Effector memory CD4-positive, alpha-beta T cell (primary cell): ENCODE results near the gene KCTD17.

Experiments
- DNase-seq, 3 donors: peaks; one replicate each; pipeline ENCODE4 v3.0.0-alpha.2; 2020
- H3K27ac ChIP-seq: 2 replicates; pipeline ENCODE4 v1.7.0; 2013; ENCODE audit warnings: mild to moderate bottlenecking, low read length, moderate library complexity; ENCODE audit not compliant: insufficient read depth, poor library complexity, severe bottlenecking
- H3K27me3 ChIP-seq: replicated peaks from 2 replicates; pipeline ENCODE4 v1.7.0; 2013; ENCODE audit warnings: mild to moderate bottlenecking, low read length; ENCODE audit not compliant: insufficient read depth, control insufficient read depth, poor library complexity, severe bottlenecking
- H3K36me3 ChIP-seq: 2 replicates; pipeline ENCODE4 v1.7.0; 2013; ENCODE audit warnings: mild to moderate bottlenecking, low read length, moderate library complexity; ENCODE audit not compliant: control insufficient read depth, insufficient read depth
- H3K4me1 ChIP-seq: 2 replicates; pipeline ENCODE4 v1.7.0; 2013; ENCODE audit warnings: low read length, mild to moderate bottlenecking; ENCODE audit not compliant: control insufficient read depth, insufficient read depth, poor library complexity, severe bottlenecking
- H3K4me3 ChIP-seq: 2 replicates; pipeline ENCODE4 v1.7.0; 2013; ENCODE audit warnings: low read length, low read depth, mild to moderate bottlenecking; ENCODE audit not compliant: insufficient read depth, poor library complexity, severe bottlenecking
- H3K9me3 ChIP-seq: 2 replicates; pipeline ENCODE4 v1.7.0; 2013; ENCODE audit warnings: mild to moderate bottlenecking, low read length, moderate library complexity; ENCODE audit not compliant: control insufficient read depth

KCTD17 gene

DNA sequence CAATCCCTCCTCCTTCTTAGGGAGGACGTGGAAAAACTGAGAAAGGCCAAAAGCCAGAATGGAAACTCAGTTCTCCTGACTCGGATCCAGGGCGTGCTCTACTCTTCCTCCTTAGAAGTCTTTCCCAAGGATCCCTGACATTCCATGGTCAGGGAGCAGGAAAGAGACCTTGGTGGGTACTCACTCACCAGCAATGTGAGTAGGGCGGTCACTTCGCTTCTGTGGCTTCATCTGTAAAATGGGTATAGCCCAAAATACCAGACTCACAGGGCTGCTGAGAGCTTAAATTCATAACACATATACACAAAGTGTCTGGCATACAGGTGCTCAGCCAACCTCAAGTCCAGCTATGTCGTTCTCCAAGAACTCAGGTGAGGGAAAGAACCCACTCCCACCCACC, 629 bp upstream of the KCTD17 start:
- Histone ChIP-seq H3K27ac (no peak overlapping the region), H3K4me3 (no peak overlapping the region), H3K36me3 (peaks cover 7% of the 10 kb centered on the region), H3K9me3 (no peaks in the 10 kb centered on the region), H3K4me1 (peaks cover 7% of the 10 kb centered on the region), H3K27me3 (no peaks in the 10 kb centered on the region)
- DNase-seq: no peak

DNA sequence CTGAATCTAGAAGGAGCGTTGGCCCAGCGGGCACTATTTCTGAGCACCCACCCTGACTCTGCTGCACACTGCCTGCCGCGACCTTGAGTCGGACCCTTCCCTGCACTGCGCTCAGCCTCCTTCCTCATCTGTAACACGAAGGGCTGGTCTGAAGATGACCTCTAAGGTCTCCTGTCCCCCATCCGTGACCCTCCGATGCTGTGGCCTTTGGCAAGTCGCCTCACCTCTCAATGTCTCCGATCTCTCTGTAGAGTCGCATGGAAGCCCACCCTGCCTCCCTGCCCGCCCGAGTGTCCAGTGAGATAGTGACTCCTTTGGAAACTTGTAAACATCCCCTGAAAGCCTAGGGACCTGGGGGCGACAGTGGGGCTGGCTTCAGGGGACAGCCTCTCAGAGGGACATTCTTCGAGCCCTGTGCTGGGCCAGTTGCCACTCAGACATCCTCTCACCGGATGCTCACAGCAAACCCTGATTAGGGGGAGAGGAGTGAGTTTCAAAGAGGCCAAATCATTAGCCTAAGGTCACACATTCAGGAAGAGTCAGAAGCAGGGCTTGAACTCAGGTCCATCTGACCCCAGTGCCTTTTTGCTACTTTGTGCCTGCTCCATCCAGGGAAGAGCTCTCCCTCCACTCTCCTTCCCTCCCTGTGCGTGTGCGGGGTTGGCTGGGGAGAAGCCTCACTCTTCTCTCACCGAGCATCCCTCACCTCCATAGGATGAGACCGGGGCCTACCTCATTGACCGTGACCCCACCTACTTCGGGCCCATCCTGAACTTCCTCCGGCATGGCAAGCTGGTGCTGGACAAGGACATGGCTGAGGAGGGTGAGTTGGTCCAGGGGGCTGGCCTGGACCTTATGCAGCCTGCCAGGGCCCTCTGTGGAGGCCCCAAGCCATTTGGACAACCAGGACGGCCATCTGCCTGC, 1.1 kb downstream of the KCTD17 start:
- Histone ChIP-seq H3K4me1 (peaks cover 7% of the 10 kb centered on the region), H3K4me3 (peak overlapping the region; percentile 73), H3K27ac (no peak overlapping the region), H3K9me3 (no peaks in the 10 kb centered on the region), H3K27me3 (no peaks in the 10 kb centered on the region), H3K36me3 (peaks cover 24% of the 10 kb centered on the region)
- no peak for DNase-seq

DNA sequence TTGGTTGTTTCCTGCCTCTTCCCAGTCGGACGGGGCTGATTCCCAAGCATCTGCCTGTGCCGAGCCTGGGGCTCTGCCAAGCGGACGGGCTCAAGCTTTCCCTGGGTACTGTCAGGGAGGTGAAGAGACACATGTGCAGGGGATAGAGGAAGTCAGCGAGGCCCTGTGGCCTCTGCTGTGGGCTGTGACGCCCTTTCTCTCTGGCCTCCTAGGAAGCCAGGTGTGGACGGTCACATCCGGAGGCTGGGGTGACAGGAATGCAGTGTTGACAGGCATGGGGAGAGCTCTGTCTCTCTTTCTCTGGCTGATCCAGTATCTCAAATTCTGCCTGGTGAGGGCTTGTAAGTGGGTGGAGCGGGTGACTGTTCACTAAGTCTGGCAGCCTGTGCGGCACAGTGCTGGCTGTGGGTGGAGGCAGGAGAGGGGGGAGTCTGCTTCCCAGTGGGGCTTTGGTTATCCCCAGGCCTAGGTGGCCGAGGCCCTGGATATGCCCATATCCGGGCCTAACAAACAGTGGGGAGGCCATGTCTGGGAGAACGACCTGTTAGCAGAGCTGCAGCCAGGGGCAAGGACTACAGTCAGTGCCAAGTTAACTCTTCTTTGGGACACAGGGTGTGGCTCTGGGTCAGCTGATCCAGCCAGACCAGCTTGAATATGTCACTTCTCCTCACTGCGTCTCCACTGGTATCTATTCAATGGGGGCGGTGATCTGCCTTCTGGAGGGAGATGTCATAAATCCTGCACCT, 1.9 kb downstream of the KCTD17 start:
- H3K36me3 ChIP-seq: peaks cover 32% of the 10 kb centered on the region
- H3K27me3 ChIP-seq: no peaks in the 10 kb centered on the region
- DNase-seq: no peak
- no peaks in the 10 kb centered on the region for H3K9me3 ChIP-seq
- peaks cover 7% of the 10 kb centered on the region for H3K4me1 ChIP-seq
- no peak overlapping the region for H3K27ac ChIP-seq
- H3K4me3 ChIP-seq: no peak overlapping the region

DNA sequence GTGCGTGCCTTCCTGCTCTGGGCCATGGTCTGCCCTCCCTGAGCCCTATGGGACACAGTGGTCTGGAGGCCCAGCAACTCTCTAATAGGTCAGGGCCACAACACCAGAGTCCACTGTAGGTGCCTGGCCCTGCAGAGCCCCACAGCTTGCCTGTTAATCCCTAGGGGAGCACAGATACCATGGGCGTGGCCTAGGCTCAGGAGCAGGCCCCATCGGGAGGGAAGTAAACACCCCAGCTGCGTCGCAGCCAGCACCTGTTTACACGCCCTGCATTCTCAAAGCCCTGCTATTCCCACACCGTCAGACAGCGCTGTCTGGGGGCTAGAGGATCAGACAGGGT, 2.5 kb downstream of the KCTD17 start:
- no peak overlapping the region for H3K4me3 ChIP-seq
- no peak for DNase-seq
- peaks cover 7% of the 10 kb centered on the region for H3K4me1 ChIP-seq
- H3K36me3 ChIP-seq: peaks cover 34% of the 10 kb centered on the region
- no peaks in the 10 kb centered on the region for H3K27me3 ChIP-seq
- no peaks in the 10 kb centered on the region for H3K9me3 ChIP-seq
- H3K27ac ChIP-seq: no peak overlapping the region

DNA sequence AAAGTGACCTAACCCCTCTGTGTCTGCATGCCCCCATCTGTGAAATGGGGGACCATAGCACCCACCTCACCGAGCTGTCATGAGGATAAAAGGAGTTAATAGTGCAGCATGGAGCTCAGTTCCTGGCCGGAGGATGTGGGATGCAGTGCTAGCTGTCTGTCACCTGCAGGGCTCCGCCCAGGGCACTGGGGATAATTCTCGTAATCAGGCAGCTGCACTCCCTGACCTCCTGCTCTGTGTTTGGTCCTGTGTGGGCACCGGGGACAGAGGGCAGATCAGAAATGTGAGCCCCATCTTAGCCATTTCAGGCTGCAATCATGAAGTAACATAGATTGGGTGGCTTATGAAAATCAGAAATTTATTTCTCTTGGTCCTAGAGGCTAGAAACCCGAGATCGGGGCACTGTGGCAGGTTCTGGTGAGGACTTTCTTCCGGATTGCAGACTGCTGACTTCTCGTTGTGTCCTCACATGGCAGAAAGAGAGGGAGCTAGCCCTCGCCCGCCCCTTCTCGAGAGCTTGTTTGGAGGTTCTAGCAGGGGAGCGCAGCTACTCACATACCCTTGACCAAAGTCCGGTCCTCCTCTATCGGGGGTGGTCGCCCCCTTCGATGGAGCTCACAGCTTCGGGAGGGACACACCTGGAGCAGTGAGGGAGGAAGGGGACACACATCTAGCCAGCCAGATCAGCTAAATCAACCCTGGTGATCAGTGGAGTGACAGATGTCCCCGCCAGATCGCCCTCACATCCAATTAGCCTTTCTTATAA, 3.2 kb downstream of the KCTD17 start:
- H3K36me3 ChIP-seq: peaks cover 41% of the 10 kb centered on the region
- H3K4me3 ChIP-seq: no peak overlapping the region
- peaks cover 7% of the 10 kb centered on the region for H3K4me1 ChIP-seq
- no peak overlapping the region for H3K27ac ChIP-seq
- no peaks in the 10 kb centered on the region for H3K9me3 ChIP-seq
- H3K27me3 ChIP-seq: no peaks in the 10 kb centered on the region
- DNase-seq: no peak

DNA sequence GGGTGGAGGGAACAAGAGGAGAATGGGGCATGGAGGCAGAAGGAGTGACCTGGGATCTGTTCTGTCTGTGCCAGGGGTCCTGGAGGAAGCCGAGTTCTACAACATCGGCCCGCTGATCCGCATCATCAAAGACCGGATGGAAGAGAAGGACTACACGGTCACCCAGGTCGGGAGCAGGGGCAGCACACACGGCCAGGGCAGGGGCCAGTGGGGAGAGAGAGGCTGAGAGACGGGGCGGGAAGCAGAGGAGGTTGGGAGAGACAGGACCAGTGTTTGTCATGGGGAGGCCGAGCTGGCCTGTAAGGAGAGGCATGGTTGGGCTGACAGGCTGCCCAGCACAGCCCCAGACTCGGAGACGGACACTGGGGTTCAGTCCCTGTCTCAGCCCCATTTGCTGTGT, 4.7 kb downstream of the KCTD17 start:
- H3K4me1 ChIP-seq: peaks cover 7% of the 10 kb centered on the region
- DNase-seq: no peak
- H3K27ac ChIP-seq: no peak overlapping the region
- H3K4me3 ChIP-seq: no peak overlapping the region
- H3K27me3 ChIP-seq: no peaks in the 10 kb centered on the region
- peaks cover 50% of the 10 kb centered on the region for H3K36me3 ChIP-seq
- H3K9me3 ChIP-seq: no peaks in the 10 kb centered on the region

DNA sequence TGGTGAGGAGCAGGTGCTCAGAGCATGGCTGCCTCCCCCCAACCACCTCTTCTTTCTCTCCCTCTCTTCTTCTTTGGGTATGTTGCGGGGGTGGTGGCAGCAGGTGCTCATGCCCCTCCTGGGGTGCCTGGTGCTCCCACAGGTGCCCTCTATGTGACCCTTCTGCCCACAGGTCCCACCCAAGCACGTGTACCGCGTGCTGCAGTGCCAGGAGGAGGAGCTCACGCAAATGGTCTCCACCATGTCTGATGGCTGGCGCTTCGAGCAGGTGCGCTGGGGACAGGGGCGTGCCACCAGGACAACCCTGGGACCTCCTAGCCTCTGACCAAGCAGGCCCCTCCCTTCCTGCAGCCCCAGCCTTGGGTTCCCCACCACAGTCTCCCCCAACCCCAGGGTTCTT, 5.7 kb downstream of the KCTD17 start:
- H3K36me3 ChIP-seq: peaks cover 50% of the 10 kb centered on the region
- no peak for DNase-seq
- no peak overlapping the region for H3K27ac ChIP-seq
- H3K4me1 ChIP-seq: peaks cover 5% of the 10 kb centered on the region
- H3K27me3 ChIP-seq: no peaks in the 10 kb centered on the region
- H3K4me3 ChIP-seq: no peak overlapping the region
- no peaks in the 10 kb centered on the region for H3K9me3 ChIP-seq

DNA sequence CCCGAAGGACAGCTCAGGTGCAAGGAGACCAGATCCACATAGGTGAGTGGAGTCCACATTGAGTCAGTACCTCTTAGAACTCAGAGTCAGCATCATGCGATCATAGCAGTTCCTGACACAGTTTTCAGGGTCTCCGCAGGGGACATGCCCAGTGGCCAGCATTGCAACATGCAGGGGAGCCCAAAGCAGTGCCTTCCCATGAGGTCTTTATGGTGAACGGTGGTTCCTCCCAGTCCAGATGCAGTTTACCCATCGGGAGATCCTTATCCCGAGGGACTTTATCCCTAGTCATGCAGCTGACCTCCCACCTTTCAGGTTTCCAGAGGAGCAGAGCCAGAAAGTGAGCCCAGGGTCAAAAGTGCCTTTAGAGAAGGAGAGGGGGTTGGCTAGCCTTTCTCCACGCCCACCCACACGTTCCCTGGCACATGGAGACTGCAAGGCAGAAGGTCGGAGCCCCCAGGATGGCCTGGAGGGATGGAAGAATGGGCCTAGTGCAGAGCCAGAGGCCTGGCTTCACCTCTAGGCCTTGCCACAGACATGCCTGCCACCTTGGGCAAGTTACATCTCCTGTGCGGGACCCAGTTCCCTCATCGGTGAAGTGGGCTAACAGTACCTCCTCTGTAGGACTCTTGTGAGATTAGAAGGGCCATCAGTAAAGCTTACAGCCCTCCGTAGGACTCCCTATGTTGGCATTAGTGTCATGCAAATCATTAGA, 6.4 kb downstream of the KCTD17 start:
- peaks cover 50% of the 10 kb centered on the region for H3K36me3 ChIP-seq
- no peak for DNase-seq
- H3K27me3 ChIP-seq: no peaks in the 10 kb centered on the region
- H3K9me3 ChIP-seq: no peaks in the 10 kb centered on the region
- no peak overlapping the region for H3K4me3 ChIP-seq
- no peak overlapping the region for H3K27ac ChIP-seq
- no peaks in the 10 kb centered on the region for H3K4me1 ChIP-seq

DNA sequence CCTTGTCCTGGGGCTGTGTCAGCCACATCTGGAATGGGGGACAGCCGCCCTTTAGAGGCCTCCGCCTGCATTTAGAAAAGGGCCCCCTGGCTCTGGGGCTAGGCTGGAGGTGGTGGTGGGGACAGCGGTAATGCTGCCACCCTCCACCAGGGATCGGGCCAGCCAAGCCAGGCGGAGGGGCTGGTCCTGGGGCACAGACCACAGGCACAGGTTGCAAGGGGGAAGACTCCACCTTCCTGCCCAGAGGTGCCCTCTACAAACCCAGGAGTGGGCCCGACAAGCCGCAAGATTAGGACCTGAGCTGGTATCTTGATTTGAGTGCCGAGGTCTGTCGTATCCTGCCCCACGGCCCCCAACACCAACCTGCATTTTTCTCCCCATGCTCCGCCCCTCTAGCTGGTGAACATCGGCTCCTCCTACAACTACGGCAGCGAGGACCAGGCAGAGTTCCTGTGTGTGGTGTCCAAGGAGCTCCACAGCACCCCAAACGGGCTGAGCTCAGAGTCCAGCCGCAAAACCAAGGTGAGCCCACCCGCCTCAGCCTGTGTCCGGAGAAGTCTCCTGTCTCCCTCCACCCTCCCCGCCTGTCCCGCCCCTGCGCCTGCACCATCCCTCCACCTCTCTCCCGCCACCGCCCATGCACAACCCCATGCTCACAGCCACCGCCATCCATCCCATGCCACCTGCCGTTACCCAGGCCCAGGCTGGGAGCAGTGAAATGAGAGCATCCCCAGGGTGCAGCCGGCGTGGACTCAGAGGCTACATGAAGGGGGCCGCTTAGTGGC, 7.6 kb downstream of the KCTD17 start:
- H3K4me3 ChIP-seq: no peak overlapping the region
- DNase-seq: no peak
- H3K4me1 ChIP-seq: no peaks in the 10 kb centered on the region
- H3K36me3 ChIP-seq: peaks cover 47% of the 10 kb centered on the region
- no peaks in the 10 kb centered on the region for H3K9me3 ChIP-seq
- H3K27me3 ChIP-seq: no peaks in the 10 kb centered on the region
- H3K27ac ChIP-seq: no peak overlapping the region
